A172 (cell line): ENCODE measurements around the gene SCTR. TPM values are rescaled to one million over a fixed set of nuclear protein-coding genes. Genes with fewer than 3 reads are reported as not detected.
"Not testable (repeated sequence)": the region's sequence is repeated elsewhere in the genome, so short reads cannot be mapped to it uniquely, and the experiment has no call there.

Source experiments
- DNase-seq: peaks from one replicate; pipeline ENCODE4 v3.0.0-alpha.2; 2015; ENCODE audit warnings: low spot score
- total RNA-seq: library from RNA; depleted of rRNA; stranded (reverse); fragments of >200 nt; shearing (Covaris generic); gene quantifications from 2 replicates; pipeline ENCODE4 v1.2.3, GENCODE V29; 2014; rRNA removed

Gene SCTR
- total RNA-seq, 1 experiment from 2014 or later = not detected

DNA sequence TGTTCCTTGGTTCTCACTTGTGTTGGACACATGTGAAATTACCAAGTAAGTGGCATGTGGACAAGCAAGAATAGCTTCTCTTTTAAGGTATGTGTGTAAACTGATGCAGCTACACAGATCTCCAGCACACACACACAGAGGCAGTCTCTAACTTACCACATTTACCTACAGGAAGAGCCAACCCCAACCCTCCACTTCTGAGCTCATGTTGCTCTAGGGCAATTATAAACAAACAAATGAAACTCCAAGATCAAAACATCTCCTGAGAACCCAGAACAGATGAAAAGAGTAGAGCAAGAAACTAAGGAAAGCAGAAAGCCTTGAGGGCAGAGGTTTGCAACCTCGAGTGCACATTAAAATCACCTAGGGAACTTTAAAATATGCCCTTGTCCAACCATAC lies 108.7 kb downstream of the SCTR start:
- no peak for DNase-seq

DNA sequence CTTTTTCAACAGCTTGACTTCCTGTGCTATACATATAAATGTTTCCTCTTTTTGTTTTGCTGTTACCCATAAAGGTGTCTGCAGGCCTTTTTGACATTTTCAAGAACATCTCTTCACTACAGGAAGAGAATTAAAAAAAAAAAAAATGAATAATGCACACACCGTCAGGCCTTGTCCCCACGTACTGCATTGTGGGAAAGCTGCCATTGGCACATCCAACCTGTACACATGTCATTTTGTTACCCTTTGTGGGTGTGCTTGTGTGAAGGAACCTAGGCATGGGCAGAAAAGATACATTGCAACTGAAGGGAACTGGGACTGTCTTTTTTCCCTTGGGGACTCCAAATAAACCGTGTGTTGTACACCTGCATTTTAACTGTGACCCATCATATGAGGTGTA lies 109.4 kb downstream of the SCTR start:
- DNase-seq = no peak

DNA sequence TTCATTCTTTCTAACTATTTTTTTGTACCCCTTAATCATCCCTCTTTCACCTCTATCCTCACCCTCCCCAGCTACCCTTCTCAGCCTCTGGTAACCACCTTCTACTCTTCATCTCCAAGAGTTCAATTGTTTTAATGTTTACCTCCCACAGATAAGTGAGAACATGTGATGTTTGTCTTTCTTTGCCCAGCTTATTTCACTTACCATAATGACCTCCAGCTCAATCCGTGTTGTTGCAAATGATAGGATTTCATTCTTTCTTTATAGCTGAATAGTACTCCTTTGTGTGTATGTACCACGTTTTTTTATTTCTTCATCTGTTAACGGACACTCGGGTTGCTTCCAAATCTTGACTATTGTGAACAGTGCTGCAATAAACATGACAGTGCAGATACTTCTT lies 114.8 kb downstream of the SCTR start:
- DNase-seq = no peak

DNA sequence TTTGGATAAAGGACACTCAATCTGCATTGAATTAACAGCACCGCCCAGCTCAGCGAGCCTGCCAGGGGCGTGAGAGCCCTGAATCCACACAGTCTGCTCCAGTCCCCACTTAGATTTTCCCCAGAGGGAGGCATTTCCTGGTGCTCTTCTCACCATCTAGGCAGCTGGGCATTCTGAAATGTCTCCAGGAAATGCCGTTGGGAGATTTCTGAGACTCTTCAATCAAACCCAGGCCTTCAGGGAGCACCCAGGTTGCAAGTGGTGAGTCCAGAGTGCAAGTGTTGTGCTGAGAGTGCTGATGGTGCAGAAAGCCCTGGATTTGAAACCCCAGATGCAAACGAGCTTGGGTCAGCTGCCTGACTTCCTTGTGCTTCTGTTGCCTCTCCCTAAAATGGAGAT lies 116.1 kb downstream of the SCTR start:
- DNase-seq = no peak

DNA sequence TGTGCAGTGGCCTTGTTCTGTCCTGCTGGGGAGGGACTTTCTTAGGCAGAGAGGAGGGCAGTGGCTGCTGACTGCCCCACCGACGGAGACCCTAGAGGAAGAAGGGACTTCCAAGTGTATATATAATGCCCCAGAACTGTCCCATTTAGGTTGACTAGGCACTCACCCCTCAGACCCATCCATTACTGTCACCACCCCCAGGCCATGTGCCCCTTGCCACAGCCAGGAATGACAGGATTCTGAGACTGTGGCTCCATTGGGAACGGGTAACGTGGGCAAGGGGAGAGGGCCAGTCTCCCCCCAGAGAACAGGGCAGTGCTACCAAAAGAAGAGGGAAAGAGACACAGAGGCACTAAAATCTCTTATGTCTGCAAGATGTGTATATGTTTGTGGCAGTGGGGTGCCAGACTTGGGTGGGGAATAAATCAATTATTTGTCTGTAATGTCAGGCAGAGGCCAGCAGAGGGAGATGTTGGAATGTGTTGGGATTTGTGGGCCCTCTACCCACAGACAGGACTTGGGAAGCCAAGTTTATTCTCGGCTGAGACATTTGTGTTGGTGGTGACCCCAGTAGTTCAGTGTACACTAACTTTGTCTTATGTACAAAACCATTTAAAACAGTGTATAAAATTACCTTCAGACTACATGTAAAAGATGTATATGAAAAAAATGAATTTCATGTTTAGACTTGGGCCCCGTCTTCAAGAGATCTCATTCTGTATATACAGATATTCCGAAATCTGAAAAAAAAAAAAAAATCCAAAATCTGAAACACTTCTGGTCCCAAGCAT lies 116.7 kb downstream of the SCTR start:
- peak; percentile 65 for DNase-seq

DNA sequence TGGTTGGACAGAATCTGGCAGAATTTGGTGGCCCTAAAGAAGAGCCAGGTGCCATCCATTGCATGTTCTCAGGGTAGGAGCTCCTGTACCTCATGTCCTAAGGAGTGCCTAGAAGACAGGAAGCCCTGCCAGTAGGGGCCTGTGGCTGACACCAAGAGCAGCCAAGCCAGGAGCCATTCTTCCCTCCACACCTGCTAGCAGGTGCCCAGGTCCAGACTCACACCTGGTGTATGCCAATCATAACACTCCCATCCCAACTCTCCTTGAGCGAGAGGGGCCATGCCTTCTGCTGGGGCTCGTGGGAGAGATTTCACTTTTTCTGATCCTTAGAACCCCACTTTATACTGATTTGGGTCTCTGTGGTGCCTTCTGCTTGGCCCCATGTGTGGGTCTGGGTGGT lies 119.1 kb downstream of the SCTR start:
- DNase-seq = no peak

DNA sequence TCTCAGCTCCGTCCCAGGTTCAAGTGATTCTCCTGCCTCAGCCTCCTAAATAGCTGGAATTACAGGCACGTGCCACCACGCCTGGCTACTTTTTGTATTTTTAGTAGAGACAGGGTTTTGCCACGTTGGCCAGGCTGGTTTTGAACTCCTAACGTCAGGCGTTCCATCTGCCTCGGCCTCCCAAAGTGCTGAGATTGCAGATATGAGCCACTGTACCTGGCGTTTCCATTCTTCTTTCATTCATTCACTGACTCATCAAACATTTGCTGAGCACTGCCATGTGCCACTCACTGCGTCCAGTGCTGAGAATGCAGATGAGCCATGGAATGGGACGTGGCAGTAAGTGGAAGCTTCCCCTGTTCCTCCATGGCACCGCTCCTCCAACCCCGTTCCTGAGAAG lies 120.7 kb downstream of the SCTR start:
- not testable (repeated sequence) for DNase-seq

DNA sequence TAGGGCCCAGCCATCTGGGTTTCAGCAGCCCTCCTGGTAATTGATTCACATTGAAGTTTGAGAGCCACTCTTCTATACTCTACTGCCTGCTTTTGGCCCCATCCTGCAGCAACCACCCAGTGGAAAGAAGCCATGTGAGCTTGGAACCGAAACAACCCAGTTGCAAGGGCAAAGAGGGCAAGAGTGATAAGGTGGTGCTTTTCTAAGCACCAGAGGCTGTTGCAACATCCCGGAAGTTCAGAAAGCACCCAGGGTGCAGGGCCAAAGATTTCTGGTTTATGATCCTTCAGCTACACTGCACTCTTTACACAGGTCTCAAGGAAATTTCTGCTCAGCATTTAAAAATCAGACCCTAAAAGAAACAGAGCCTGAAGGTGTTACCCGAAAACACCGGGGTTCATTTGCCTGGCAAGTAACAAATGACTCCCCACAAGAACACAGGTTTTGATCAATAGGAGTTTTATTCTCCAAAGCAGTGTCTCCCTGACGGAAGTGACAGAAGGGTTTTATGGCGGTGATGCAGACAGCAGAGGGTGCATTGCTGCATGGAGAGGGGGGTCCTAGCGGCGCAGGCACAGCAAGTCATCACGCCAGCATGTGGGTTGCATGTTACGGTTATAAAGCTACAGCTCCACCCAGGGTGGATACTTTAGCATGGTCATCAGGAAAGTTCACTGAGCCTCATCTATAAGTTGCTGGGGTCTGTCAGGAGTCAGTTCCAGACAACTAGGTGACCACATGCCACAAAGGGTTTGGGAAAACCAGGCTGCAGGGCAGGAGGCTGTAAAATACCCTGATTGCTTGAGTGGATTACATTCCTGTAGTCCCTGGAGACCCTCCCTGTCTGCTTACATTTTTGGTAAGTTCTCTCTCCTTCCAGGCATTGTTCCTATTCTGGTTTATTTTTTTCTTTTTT lies 121.4 kb downstream of the SCTR start:
- no peak for DNase-seq

DNA sequence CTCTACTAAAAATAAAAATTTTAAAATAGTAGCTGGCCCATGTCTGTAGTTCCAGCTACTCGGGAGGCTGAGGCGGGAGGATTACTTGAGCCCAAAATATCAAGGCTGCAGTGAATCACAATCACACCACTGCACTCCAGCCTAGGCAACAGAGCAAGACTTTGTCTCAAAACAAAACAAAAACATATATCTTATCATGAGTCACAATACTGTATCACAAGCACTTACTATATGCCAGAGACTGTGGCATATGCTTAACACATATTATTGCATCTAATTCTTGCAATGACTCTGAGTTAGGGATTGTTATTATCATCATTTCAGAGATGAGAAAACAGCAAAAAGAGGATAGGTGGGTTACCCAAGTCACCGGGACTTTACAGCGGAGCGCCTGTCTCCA lies 122.2 kb downstream of the SCTR start:
- no peak for DNase-seq

DNA sequence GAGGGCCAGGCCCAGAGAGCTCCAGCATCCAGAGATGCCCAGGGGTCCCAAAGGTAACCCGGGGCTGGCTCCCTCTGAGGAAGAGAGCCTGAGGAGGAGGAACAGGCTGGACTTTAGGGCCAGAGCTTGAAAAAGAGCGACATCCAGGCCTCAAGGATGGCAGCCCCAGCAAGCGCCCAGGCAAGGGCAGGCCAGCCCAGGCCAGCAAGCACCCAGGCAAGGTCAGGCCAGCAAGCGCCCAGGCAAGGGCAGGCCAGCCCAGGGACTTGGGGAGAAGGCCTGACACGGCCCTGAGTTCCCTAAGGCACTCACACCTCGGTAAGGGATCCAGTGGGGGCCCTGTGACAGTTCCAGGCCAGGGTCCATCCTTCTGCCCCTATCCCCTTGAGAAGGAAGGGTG lies 127.1 kb downstream of the SCTR start:
- DNase-seq = no peak

DNA sequence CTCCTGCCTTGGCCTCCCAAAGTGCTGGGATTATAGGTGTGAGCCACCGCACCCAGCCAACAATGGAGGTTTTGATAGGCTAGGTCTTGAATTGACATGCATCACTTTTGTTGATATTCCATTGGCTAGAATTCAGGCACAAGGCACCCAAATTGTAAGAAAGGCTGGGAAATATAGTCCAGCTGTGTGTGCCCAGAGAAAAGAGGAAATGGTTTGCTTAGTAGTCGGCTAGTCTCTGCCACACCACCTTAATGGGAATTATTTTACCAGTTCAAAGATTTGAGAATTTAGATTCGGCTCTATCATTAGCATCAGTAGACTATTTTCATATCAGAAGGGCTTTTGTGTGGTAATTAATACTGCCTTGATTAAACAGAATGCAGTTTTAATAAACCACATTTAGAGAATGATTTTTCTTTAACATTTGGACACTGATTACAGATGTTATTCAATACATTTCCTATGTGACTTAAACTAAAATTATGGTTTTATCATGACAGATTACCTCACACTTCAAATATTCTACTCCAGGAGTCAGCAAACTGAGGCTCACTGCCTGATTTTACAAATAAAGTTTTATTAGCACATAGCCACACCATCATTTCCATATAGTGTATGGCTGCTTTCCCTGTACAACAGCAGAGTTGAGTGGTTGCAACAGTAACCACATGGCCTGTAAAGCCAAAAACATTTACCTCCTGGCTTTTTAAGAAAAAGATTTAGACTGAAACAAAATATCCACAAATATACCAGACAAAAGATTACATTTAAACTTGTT lies 130.1 kb downstream of the SCTR start:
- no peak for DNase-seq

Other genes starting within 250 kb of the SCTR start
- 25.6 and 34.5 TPM in 2 replicates for gene C2orf76, start 157.6 kb downstream of the SCTR start, total RNA-seq
- gene DBI, start 157.5 kb downstream of the SCTR start, total RNA-seq = 226 and 257 TPM in 2 replicates
- 0.12 and 1.3 TPM in 2 replicates for gene TMEM37, start 92.6 kb downstream of the SCTR start, total RNA-seq
- 0.22 and 0.57 TPM in 2 replicates for gene CFAP221, start 20.0 kb upstream of the SCTR start, total RNA-seq
- gene TMEM177, start 154.7 kb upstream of the SCTR start, total RNA-seq = 23.8 and 31.8 TPM in 2 replicates
- 33.0 and 36.2 TPM in 2 replicates for gene PTPN4, start 235.4 kb upstream of the SCTR start, total RNA-seq